Measurements from ENCODE around the gene BRI3BP.

The BRI3BP gene

DNA sequence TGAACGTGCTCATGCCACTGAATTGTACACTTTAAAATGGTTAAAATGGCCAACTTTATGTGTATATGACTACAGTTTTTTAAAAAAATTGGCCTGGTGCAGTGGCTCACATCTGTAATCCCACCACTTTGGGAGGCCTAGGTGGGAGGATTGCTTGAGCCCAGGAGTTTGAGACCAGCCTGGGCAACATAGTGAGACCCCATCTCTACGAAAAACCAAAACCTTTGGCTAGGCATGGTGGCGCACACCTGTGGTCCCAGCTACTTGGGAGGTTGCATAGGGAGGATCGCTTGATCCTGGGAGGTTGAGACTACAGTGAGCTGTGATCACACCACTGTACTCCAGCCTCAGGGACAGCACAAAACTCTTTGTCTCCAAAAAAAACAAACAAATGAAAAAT, 5.3 kb downstream of the BRI3BP start:
- WGBS, 2 experiments = 92 to 96% methylated on average over 4 of the region's 4 CpGs
- Histone ChIP-seq H3K27ac (ENCODE audit: insufficient read depth, low read depth, low read length, poor library complexity, severe bottlenecking) (no peak overlapping the region), H3K9me3 (ENCODE audit: control insufficient read depth, low read length) (no peaks in the 10 kb centered on the region), H3K4me1 (ENCODE audit: control insufficient read depth, insufficient read depth, low read length) (no peaks in the 10 kb centered on the region), H3K36me3 (ENCODE audit: control insufficient read depth, insufficient read depth, low read length) (no peaks in the 10 kb centered on the region), H3K4me3 (ENCODE audit: insufficient read depth, low read depth, low read length) (no peak overlapping the region), H3K27me3 (ENCODE audit: control insufficient read depth, insufficient read depth, low read length, poor library complexity, severe bottlenecking) (peaks cover 13% of the 10 kb centered on the region)

DNA sequence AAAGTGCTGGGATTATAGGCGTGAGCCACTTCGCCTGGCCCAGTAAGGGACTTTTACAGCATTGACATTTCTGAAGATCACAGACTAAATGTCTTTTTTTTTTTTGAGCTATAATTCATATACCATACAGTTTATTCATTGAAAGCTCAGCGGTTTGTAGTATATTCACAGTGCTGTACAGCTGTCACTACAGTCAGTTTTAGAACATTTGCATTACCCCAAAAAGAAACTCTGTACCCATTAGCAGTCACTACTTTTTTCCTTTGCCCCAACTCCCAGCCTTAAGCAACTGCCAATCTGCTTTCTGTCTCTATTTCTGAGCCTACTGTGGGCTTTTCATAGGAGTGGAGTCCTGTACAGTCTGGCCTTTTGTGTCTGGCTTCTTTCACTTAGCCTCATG, 8.2 kb downstream of the BRI3BP start:
- Histone ChIP-seq H3K36me3 (ENCODE audit: control insufficient read depth, insufficient read depth, low read length) (no peaks in the 10 kb centered on the region), H3K4me1 (ENCODE audit: control insufficient read depth, insufficient read depth, low read length) (no peaks in the 10 kb centered on the region), H3K27me3 (ENCODE audit: control insufficient read depth, insufficient read depth, low read length, poor library complexity, severe bottlenecking) (no peaks in the 10 kb centered on the region), H3K4me3 (ENCODE audit: insufficient read depth, low read depth, low read length) (no peak overlapping the region), H3K27ac (ENCODE audit: insufficient read depth, low read depth, low read length, poor library complexity, severe bottlenecking) (no peak overlapping the region), H3K9me3 (ENCODE audit: control insufficient read depth, low read length) (no peaks in the 10 kb centered on the region)
- 93 to 96% methylated on average over 3 of the region's 3 CpGs for WGBS, 2 experiments

DNA sequence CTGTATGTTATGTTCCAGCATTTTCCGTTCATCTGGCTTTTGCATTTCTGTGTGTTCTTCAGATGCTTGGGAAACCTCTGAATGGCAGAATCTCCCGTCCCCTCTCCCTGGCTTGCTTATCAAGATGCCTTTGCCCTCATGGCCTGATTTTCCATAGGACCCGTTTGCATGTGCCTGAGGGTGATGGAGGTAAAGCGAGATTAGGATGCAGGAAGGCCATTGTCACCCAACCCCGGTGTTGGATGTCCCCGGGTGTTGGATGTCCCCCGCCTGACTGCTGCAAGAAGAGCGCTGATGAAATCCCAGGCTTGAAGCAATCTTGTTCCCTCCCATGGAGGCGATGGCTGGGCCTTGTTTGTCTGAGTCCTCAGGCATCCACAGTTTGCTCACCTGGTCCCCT, 9.6 kb downstream of the BRI3BP start:
- Histone ChIP-seq H3K4me3 (ENCODE audit: insufficient read depth, low read depth, low read length) (no peak overlapping the region), H3K27ac (ENCODE audit: insufficient read depth, low read depth, low read length, poor library complexity, severe bottlenecking) (no peak overlapping the region), H3K9me3 (ENCODE audit: control insufficient read depth, low read length) (no peaks in the 10 kb centered on the region), H3K4me1 (ENCODE audit: control insufficient read depth, insufficient read depth, low read length) (no peaks in the 10 kb centered on the region), H3K27me3 (ENCODE audit: control insufficient read depth, insufficient read depth, low read length, poor library complexity, severe bottlenecking) (no peaks in the 10 kb centered on the region), H3K36me3 (ENCODE audit: control insufficient read depth, insufficient read depth, low read length) (no peaks in the 10 kb centered on the region)
- WGBS, 2 experiments = 84 to 86% methylated on average over 9 of the region's 9 CpGs

DNA sequence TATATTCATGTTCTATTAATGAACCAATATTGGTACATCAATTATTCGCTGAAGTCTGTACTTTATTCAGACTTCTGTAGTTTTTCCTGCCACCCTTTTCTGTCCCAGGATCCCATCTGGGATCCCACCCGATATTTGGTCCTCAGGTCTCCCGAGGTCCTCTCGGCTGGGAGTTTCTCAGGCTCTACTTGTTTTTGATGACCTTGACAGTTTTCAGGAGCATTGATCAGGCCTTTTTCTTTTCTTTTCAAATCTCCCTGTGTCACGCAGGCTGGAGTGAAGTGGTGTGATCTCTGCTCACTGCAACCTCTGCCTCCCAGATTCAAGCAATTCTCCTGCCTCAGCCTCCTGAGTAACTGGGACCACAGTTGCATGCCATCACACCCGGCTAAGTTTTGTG, 11.2 kb downstream of the BRI3BP start:
- H3K4me1 ChIP-seq (ENCODE audit: control insufficient read depth, insufficient read depth, low read length) = no peaks in the 10 kb centered on the region
- no peak overlapping the region for H3K4me3 ChIP-seq (ENCODE audit: insufficient read depth, low read depth, low read length)
- H3K27me3 ChIP-seq (ENCODE audit: control insufficient read depth, insufficient read depth, low read length, poor library complexity, severe bottlenecking) = no peaks in the 10 kb centered on the region
- H3K36me3 ChIP-seq (ENCODE audit: control insufficient read depth, insufficient read depth, low read length) = no peaks in the 10 kb centered on the region
- no peak overlapping the region for H3K27ac ChIP-seq (ENCODE audit: insufficient read depth, low read depth, low read length, poor library complexity, severe bottlenecking)
- 97 to 99% methylated on average over 6 of the region's 6 CpGs for WGBS, 2 experiments
- H3K9me3 ChIP-seq (ENCODE audit: control insufficient read depth, low read length) = no peaks in the 10 kb centered on the region

- H3K36me3 ChIP-seq (ENCODE audit: control insufficient read depth, insufficient read depth, low read length) = no peaks in the 10 kb centered on the region
- H3K4me3 ChIP-seq (ENCODE audit: insufficient read depth, low read depth, low read length) = no peak overlapping the region
- H3K27me3 ChIP-seq (ENCODE audit: control insufficient read depth, insufficient read depth, low read length, poor library complexity, severe bottlenecking) = no peaks in the 10 kb centered on the region
- WGBS, 2 experiments = 91 to 93% methylated on average over 14 of the region's 14 CpGs
- no peaks in the 10 kb centered on the region for H3K9me3 ChIP-seq (ENCODE audit: control insufficient read depth, low read length)
- H3K4me1 ChIP-seq (ENCODE audit: control insufficient read depth, insufficient read depth, low read length) = no peaks in the 10 kb centered on the region
- H3K27ac ChIP-seq (ENCODE audit: insufficient read depth, low read depth, low read length, poor library complexity, severe bottlenecking) = no peak overlapping the region
Measured at GRCh38 chr12:125005652-125006051, 12.2 kb downstream of the BRI3BP start.

DNA sequence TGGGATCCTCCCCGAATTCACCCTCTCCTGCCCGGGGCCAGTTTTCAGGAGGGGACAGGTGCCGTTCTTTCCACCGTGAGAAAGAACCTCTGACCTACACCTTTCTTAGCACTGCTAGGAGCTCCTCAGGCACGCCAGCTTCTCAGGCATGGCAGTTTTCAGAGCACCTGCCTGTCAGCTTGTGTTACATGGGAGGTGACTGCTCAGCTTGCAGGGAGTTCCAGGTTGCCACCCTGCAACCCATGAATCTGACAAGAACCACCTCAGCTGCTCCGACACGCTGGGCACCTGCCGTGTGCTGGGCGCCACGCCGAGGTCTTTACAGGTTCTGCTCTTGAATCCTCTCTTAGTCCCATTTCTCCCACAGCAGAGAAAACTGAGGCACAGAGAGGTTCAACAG, 12.9 kb downstream of the BRI3BP start:
- Histone ChIP-seq H3K27me3 (ENCODE audit: control insufficient read depth, insufficient read depth, low read length, poor library complexity, severe bottlenecking) (no peaks in the 10 kb centered on the region), H3K4me3 (ENCODE audit: insufficient read depth, low read depth, low read length) (no peak overlapping the region), H3K27ac (ENCODE audit: insufficient read depth, low read depth, low read length, poor library complexity, severe bottlenecking) (no peak overlapping the region), H3K4me1 (ENCODE audit: control insufficient read depth, insufficient read depth, low read length) (no peaks in the 10 kb centered on the region), H3K9me3 (ENCODE audit: control insufficient read depth, low read length) (no peaks in the 10 kb centered on the region), H3K36me3 (ENCODE audit: control insufficient read depth, insufficient read depth, low read length) (no peaks in the 10 kb centered on the region)
- WGBS, 2 experiments = 94% methylated on average over 11 of the region's 11 CpGs

DNA sequence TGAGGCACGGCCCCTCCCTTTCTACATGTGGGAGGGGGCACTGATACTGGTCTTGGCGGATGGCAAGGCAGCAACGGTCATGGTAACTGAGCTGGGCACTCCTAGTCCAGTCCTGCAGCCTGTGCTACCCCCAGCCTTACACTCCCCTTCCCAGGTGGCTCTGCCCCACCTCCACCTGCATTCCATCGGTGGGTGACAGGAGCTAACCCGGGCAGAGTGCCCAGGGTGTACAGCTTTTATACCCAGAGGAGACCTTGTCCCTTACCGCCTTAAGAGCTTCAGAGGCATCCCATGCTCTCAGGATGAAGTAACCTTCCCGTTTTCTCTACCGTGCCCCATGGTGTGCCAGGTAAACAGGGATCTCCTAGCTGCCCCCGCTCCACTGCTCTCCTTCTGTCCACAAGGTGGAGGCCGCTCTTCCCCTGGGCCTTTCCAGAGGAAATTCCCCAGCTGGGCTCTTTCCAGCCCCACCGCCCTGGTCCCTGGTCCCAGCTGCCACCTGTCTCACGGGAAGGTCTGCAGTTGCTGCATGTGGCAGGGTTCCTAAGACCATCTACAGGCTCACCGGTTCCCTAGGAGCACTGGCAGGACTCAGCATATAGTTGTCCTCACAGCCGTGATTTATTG, 20.5 kb downstream of the BRI3BP start:
- no peaks in the 10 kb centered on the region for H3K9me3 ChIP-seq (ENCODE audit: control insufficient read depth, low read length)
- no peak overlapping the region for H3K27ac ChIP-seq (ENCODE audit: insufficient read depth, low read depth, low read length, poor library complexity, severe bottlenecking)
- WGBS, 2 experiments = 94% methylated on average over 14 of the region's 14 CpGs
- no peaks in the 10 kb centered on the region for H3K36me3 ChIP-seq (ENCODE audit: control insufficient read depth, insufficient read depth, low read length)
- no peak overlapping the region for H3K4me3 ChIP-seq (ENCODE audit: insufficient read depth, low read depth, low read length)
- no peaks in the 10 kb centered on the region for H3K4me1 ChIP-seq (ENCODE audit: control insufficient read depth, insufficient read depth, low read length)
- no peaks in the 10 kb centered on the region for H3K27me3 ChIP-seq (ENCODE audit: control insufficient read depth, insufficient read depth, low read length, poor library complexity, severe bottlenecking)

GRCh38 chr12:125014526-125014925, 21.1 kb downstream of the BRI3BP start:
- H3K27me3 ChIP-seq (ENCODE audit: control insufficient read depth, insufficient read depth, low read length, poor library complexity, severe bottlenecking) = no peaks in the 10 kb centered on the region
- no peak overlapping the region for H3K27ac ChIP-seq (ENCODE audit: insufficient read depth, low read depth, low read length, poor library complexity, severe bottlenecking)
- WGBS, 2 experiments = 92 to 93% methylated on average over 5 of the region's 5 CpGs
- no peaks in the 10 kb centered on the region for H3K9me3 ChIP-seq (ENCODE audit: control insufficient read depth, low read length)
- no peaks in the 10 kb centered on the region for H3K36me3 ChIP-seq (ENCODE audit: control insufficient read depth, insufficient read depth, low read length)
- no peaks in the 10 kb centered on the region for H3K4me1 ChIP-seq (ENCODE audit: control insufficient read depth, insufficient read depth, low read length)
- no peak overlapping the region for H3K4me3 ChIP-seq (ENCODE audit: insufficient read depth, low read depth, low read length)

DNA sequence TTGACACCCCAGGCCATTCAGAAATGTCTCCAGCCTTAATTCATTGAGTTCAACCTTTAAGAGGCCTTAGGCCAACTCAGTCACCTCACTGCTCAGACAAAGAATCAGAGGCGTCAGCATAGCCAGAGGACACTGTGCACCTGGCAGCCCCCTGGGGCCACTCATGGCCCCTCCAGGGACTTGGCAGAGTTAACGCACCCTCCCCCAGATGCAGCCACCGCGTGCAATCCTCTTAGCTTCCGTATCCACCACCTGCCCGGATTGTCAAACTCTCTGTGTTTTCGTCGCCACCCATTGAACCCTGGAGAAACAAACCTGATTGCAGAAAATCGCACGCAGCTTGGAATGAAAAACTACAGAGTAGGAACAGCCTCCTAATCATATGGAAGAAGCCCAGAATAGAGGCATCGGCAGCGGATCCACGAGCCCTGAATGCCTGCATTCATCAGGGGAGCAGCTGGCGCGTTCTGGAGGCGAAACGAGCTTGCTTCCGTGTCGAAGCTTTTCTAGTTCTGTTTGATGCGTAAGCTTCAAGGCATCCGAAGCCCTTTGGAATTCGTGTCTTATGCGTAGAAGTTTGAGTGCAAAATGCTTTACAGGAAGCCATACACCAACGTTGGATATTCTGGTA, 22.4 kb downstream of the BRI3BP start:
- WGBS, 2 experiments = 93 to 95% methylated on average over 24 of the region's 24 CpGs
- Histone ChIP-seq H3K27me3 (ENCODE audit: control insufficient read depth, insufficient read depth, low read length, poor library complexity, severe bottlenecking) (no peaks in the 10 kb centered on the region), H3K4me3 (ENCODE audit: insufficient read depth, low read depth, low read length) (no peak overlapping the region), H3K27ac (ENCODE audit: insufficient read depth, low read depth, low read length, poor library complexity, severe bottlenecking) (no peak overlapping the region), H3K9me3 (ENCODE audit: control insufficient read depth, low read length) (no peaks in the 10 kb centered on the region), H3K4me1 (ENCODE audit: control insufficient read depth, insufficient read depth, low read length) (no peaks in the 10 kb centered on the region), H3K36me3 (ENCODE audit: control insufficient read depth, insufficient read depth, low read length) (no peaks in the 10 kb centered on the region)

- H3K27me3 ChIP-seq (ENCODE audit: control insufficient read depth, insufficient read depth, low read length, poor library complexity, severe bottlenecking) = no peaks in the 10 kb centered on the region
- peaks cover under 1% of the 10 kb centered on the region for H3K36me3 ChIP-seq (ENCODE audit: control insufficient read depth, insufficient read depth, low read length)
- H3K9me3 ChIP-seq (ENCODE audit: control insufficient read depth, low read length) = no peaks in the 10 kb centered on the region
- no peaks in the 10 kb centered on the region for H3K4me1 ChIP-seq (ENCODE audit: control insufficient read depth, insufficient read depth, low read length)
- 94 to 95% methylated on average over 9 of the region's 9 CpGs for WGBS, 2 experiments
- no peak overlapping the region for H3K27ac ChIP-seq (ENCODE audit: insufficient read depth, low read depth, low read length, poor library complexity, severe bottlenecking)
- no peak overlapping the region for H3K4me3 ChIP-seq (ENCODE audit: insufficient read depth, low read depth, low read length)
Measured at GRCh38 chr12:125017801-125018200, 24.4 kb downstream of the BRI3BP start.

Measured in ectodermal cell (in vitro differentiated cells).